AG20443 (cell line): ENCODE measurements around the gene NAV2.
A peak's percentile ranks its signal among the peaks of the same experiment; 100 is the strongest.

ENCODE experiments used
- DNase-seq: peaks from one replicate; pipeline ENCODE4 v3.0.0; 2012; ENCODE audit warnings: low spot score, mixed read lengths

NAV2 gene

GRCh38 chr11:19714387-19715363 is 2.0 kb downstream of the NAV2 start:
- DNase-seq = peak; percentile 43

- DNase-seq = peak; percentile 67
These were observed 2.7 kb downstream of the NAV2 start for GRCh38 chr11:19715373-19715772.

DNA sequence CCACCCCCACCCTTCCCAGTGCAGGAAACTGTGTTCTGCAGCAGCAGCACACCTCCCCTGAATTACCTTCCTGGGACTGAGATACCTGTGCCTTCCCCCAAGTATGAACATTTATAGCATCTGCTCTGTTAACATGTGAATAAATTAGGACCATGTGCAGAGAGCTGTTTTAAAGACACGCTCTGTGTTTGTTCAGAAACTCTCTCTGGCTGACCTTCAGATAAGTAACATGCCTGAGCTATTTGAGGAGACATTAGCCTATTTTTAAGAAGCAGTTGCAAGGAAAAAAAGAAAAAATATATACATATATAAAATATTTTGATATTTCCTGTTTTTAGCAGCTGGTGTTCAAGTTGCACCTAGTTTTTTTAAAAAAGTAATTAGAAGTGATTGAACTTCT is 5.4 kb downstream of the NAV2 start:
- no peak for DNase-seq

GRCh38 chr11:19718951-19719350 is 6.3 kb downstream of the NAV2 start:
- no peak for DNase-seq

GRCh38 chr11:19719960-19720359 is 7.3 kb downstream of the NAV2 start:
- DNase-seq = no peak

DNA sequence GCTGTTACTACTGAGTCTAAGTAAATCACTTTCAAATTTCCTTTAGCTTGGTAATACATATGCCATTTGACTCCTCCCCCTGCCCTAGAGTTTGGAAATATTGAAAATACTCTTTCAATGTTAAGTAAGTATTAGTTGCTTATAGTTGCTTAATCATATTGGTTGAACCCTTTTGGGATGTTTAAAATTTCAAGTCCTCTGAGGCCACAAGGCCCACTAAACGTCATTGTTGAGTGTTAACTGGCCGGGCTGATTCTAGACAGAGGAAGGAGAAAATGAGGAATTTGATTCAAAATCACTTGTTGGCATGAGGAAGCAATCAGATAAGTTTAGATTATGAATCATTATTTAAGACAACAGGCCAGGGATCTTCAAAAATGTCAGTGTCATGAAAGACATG is 8.5 kb downstream of the NAV2 start:
- DNase-seq = no peak

- DNase-seq = no peak
These were observed 10.1 kb downstream of the NAV2 start for GRCh38 chr11:19722702-19723101.

DNA sequence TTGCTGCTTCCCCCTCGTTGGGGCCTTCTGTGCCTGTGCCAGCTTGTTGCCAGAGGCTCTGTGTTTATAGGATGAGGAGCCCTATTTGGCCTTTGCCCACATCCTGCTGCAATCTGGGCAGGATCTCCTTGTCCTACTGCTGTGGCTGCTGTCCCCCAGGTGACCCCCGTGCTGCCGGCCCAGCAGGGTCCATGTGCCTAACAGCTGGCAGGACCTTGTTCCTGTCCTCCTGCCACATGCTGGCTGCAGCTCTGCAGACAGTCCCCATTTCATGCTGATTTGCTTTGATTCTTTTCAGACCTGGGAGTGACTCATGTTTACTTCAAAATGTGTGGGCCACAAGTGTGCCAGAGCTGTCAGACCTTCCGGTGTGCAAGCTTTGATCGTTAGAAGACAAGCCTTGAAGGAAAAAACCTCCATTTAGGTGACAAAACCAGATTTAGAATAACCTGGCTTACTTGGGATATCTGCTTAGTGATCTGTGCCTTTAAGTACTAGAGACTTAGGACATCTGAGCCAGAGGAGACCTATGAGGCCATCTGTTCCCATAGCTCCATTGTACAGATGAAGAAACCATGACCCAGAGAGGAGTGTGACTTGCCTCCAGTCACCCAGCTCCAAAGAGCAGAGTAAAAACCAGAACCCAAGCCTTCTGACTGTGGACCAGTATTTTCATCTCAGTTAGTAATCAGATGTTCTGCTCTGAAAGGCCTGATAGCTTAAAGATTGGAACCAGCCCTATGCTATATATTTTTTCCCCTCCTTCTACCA is 11.1 kb downstream of the NAV2 start:
- DNase-seq = peak; percentile 32

DNA sequence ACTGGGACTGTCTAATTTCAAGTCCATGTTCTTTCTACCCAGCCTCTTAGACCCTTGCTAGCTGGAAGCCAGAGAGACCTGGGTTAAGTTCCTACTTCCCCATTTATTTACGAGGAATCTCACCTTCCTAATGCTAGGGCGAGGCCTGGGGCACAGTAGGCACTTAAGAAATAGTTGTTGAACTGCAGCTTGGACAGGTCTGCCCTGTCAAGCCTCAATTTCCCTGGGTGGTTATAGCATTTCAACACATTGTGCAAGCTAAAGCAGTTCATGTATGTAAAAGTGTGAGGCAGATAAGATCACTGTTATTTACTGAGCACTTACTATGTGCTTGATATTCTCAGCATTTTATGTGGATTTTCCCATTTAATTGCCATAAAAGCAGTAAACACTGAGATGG is 12.1 kb downstream of the NAV2 start:
- no peak for DNase-seq

GRCh38 chr11:19725379-19726079 is 12.9 kb downstream of the NAV2 start:
- DNase-seq = no peak

GRCh38 chr11:19727246-19727645 is 14.6 kb downstream of the NAV2 start:
- peak; percentile 38 for DNase-seq

DNA sequence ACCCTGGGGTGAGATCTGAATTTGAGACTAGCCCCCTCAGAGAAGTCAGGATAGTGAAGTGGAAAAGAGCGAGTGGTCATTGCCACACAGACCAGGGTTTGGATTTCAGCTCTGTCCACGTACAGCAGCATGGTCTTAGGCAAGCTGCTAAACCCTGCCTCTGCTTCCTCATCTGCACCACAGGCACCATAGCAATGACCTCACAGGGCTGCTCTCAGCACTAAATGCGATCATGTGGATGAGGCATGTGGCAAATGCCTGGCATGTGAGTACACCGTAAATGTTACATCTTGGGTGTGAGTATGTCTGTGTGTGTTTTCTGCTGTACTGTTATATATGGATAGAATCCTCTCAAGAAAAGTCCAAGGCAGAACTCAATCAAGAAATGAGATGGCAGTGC is 15.8 kb downstream of the NAV2 start:
- DNase-seq = peak; percentile 58

DNA sequence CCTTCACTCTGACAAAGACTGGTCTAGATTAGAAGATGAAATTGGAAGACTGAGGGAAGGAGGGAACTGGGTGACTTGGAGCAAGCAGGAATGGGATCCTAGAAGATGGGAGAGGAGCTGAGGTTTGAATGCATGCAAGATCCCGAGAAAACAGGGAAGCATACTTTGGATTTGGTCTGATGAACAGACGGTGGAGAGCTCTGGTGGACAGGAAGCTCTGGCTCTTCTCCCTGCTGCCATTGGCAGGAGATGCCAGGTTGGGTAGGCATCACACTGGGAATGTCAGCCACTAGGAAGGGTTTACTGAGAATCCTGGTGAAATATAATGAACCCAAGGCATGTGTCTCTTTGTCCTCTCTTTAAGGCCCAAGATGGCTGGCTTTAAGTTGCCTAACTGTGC is 16.5 kb downstream of the NAV2 start:
- DNase-seq = no peak

DNA sequence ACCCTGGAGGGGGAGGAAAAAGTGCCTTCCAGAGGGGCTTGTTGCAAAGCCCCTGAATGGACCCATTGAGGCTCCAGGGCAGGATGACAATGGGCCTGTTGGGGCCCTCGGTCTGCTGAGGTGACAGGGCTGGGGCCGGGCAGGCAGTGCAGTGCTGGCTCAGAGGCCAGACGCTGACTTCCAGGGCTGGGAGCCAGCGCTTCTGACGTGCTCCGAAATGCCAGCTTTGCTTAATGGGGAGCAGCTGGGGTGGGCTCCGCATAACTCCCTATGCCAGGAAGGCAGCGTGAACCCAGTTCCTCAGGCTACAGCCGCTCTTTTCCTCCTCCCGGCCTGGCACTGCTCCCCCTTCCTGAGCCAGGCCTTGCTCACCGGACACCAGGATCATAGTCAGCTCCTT is 17.7 kb downstream of the NAV2 start:
- peak; percentile 23 for DNase-seq

GRCh38 chr11:19734171-19734570 is 21.5 kb downstream of the NAV2 start:
- DNase-seq = no peak

- DNase-seq = peak; percentile 18
These were observed 22.7 kb downstream of the NAV2 start for GRCh38 chr11:19735157-19735908.

GRCh38 chr11:19735909-19736498 is 23.4 kb downstream of the NAV2 start:
- DNase-seq = no peak

- no peak for DNase-seq
These were observed 24.2 kb downstream of the NAV2 start for GRCh38 chr11:19736831-19737230.

- no peak for DNase-seq
These were observed 24.9 kb downstream of the NAV2 start for GRCh38 chr11:19737575-19737974.

- no peak for DNase-seq
These were observed 25.5 kb downstream of the NAV2 start for GRCh38 chr11:19738124-19738523.

DNA sequence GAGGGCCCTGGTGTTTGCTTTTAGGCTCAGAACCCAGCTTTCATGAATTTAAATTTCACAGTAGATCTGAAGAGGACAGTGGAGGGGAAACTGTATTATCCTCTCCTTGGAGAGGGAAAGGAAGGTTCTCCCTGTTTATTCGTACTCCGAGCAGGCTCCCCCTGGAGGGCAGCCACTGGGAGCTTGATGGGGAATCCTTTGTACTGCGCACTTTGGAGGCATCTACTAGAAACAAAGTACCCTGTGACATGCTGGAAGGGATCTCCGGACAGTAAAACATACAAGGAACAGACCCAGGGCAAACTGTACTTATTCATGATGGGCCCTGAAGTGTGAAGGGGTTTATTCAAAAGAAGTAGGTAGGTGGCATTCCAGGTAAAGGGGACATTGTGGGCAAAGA is 27.2 kb downstream of the NAV2 start:
- no peak for DNase-seq
